K562 (cell line): ENCODE measurements around the gene HIVEP1. TPM values are rescaled to one million over a fixed set of nuclear protein-coding genes. Genes with fewer than 3 reads are reported as not detected.

Experiments used
- RBM22 ChIP-seq: fragments of 200-400 bp; formaldehyde crosslinking; IDR thresholded peaks from 2 replicates; pipeline ENCODE4 v1.6.1; 2018; ENCODE audit warnings: low read length, low read depth; ENCODE audit not compliant: poor library complexity, severe bottlenecking
- REST ChIP-seq, 2 experiments: fragments of 450-650 bp; formaldehyde crosslinking in 1 of 2; IDR thresholded peaks; 2 replicates each; pipeline versions ENCODE4 v1.4.0 to v1.6.1; 2014 to 2020; ENCODE audit warnings: mild to moderate bottlenecking in 2 of 2, borderline replicate concordance in 1 of 2, low read depth in 1 of 2
- VEZF1 ChIP-seq: fragments of 200-800 bp; sonication (Bioruptor generic); IDR thresholded peaks from 2 replicates; pipeline ENCODE4 v1.6.1; 2017; ENCODE audit warnings: missing genetic modification characterization, missing compliant biosample characterization
- polyA plus RNA-seq, 8 experiments: library from polyadenylated mRNA; depleted of rRNA in 4 of 8; stranded (reverse) in 5 of 8; unstranded in 3 of 8; fragments of >200 nt; fragmentation: Nextera tagmentation in 2 of 8; fragmentation: Illumina TruSeq in 1 of 8; extraction: Ambion mirVana in 2 of 8; extraction: Trizol in 1 of 8; gene quantifications; 2 replicates each; pipeline versions ENCODE4 v1.2.1 to v1.2.3, GENCODE V29; 2011 to 2014; ENCODE audit warnings: inconsistent platforms in 1 of 8, missing spikeins in 1 of 8
- total RNA-seq, 7 experiments: library from RNA; depleted of rRNA in 6 of 7; stranded (reverse); fragments of >200 nt in 6 of 7; fragmentation: Illumina TruSeq in 2 of 7; extraction: Trizol in 2 of 7; gene quantifications; 2 replicates each; pipeline versions ENCODE4 v1.2.1 to v1.2.3, GENCODE V29; 2011 to 2021; ENCODE audit warnings: low replicate concordance in 1 of 7
- TF ChIP-seq, protein P1 (sequence below): sonication (generic); formaldehyde crosslinking; IDR thresholded peaks from 2 replicates; pipeline ENCODE4 v1.8.0; 2022; ENCODE audit warnings: mild to moderate bottlenecking, missing genetic modification reagents

The HIVEP1 gene
- total and polyA plus RNA-seq, 9 of the 15 experiments (the other 6 are each of a cell fraction or from before 2014, with no cell fraction given) = 6.0 to 33.3 (median 21.7) TPM

DNA sequence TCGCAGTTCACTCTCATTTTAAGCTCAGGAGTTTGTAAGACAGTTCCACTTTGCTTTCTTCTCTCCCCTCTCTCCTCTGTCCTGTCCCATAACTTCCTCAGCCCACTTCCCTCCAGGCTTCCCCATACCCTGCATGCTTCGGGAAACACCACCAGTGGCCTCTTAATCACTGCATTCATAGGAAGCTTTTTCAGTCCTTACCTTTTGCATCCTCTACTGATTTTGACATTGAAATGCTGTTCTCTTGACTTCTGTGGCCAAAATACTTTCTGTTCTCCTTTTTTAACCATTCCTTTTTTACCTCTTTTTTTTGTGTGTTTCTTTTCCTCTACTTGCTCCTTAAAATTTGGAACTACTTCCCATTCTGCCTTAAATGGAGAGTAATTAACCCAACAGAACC is 69.7 kb downstream of the HIVEP1 start (continued):
- TF ChIP-seq, protein P1, sequence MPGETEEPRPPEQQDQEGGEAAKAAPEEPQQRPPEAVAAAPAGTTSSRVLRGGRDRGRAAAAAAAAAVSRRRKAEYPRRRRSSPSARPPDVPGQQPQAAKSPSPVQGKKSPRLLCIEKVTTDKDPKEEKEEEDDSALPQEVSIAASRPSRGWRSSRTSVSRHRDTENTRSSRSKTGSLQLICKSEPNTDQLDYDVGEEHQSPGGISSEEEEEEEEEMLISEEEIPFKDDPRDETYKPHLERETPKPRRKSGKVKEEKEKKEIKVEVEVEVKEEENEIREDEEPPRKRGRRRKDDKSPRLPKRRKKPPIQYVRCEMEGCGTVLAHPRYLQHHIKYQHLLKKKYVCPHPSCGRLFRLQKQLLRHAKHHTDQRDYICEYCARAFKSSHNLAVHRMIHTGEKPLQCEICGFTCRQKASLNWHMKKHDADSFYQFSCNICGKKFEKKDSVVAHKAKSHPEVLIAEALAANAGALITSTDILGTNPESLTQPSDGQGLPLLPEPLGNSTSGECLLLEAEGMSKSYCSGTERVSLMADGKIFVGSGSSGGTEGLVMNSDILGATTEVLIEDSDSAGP = no peak
- TF ChIP-seq RBM22 (no peak), REST (IDR thresholded peaks at IDR 0.05; ENCODE audit: borderline replicate concordance) (no peak), REST (CRISPR knock-in tag; IDR thresholded peaks at IDR 0.05; ENCODE audit: low read depth) (no peak), VEZF1 (CRISPR knock-in tag) (no peak)
